IMR-90 (cell line): ENCODE results near the gene FBXO9. TPM values are rescaled to one million over a fixed set of nuclear protein-coding genes. Genes with fewer than 3 reads are reported as not detected.

Experiments
- ATAC-seq: fragments of 200-7000 bp; cut with Tn5 transposase; 2 replicates; pipeline ENCODE4 v1.9.1; 2020; ENCODE audit warnings: low read depth, mild to moderate bottlenecking, moderate library complexity
- BruUV-seq: library from RNA; stranded (reverse); fragments of 400-500 nt; replicated peaks from 2 replicates; lab custom pipeline; 2021; lab: Mats Ljungman, UMichigan
- CTCF ChIA-PET: fragments of 300-600 bp; formaldehyde crosslinking; extraction: SDS; loops from one replicate; lab custom pipeline; 2021; ENCODE audit warnings: antibody characterized with exemption; lab: Yijun Ruan, JAX
- POLR2A ChIA-PET: fragments of 300-600 bp; sonication (Branson Sonifier 250); formaldehyde crosslinking; loops from one replicate; lab custom pipeline; 2022; ENCODE audit warnings: antibody characterized with exemption; ENCODE audit not compliant: unreplicated experiment; lab: Charles Lee
- DNase-seq: peaks from one replicate; pipeline ENCODE4 v3.0.0; 2013
- H2AFZ ChIP-seq: replicated peaks from 2 replicates; pipeline ENCODE3; 2013; ENCODE audit warnings: low read length, mild to moderate bottlenecking; ENCODE audit not compliant: poor library complexity
- H2AK5ac ChIP-seq: 2 replicates; pipeline ENCODE4 v1.6.1; 2013; ENCODE audit warnings: low read depth, low read length, inconsistent platforms
- H2AK9ac ChIP-seq: replicated peaks from 2 replicates; pipeline ENCODE3; 2013; ENCODE audit warnings: mild to moderate bottlenecking, low read depth, low read length, moderate library complexity; ENCODE audit not compliant: poor library complexity
- H2BK120ac ChIP-seq: 2 replicates; pipeline ENCODE4 v1.6.1; 2013; ENCODE audit warnings: low read depth, low read length, inconsistent platforms
- H2BK15ac ChIP-seq: 3 replicates; pipeline ENCODE4 v1.6.1; 2013; ENCODE audit warnings: low read depth, low read length, inconsistent platforms
- H2BK20ac ChIP-seq: 2 replicates; pipeline ENCODE4 v1.6.1; 2013; ENCODE audit warnings: low read depth, mild to moderate bottlenecking, inconsistent platforms, low read length, moderate library complexity
- H2BK5ac ChIP-seq: 2 replicates; pipeline ENCODE4 v1.6.1; 2013; ENCODE audit warnings: mild to moderate bottlenecking, low read depth, low read length, inconsistent platforms; ENCODE audit not compliant: poor library complexity, severe bottlenecking
- H3K14ac ChIP-seq: replicated peaks from 2 replicates; pipeline ENCODE4 v1.6.1; 2013; ENCODE audit warnings: low read depth, low read length, inconsistent platforms
- H3K18ac ChIP-seq: 2 replicates; pipeline ENCODE4 v1.6.1; 2013; ENCODE audit warnings: low read depth, low read length, control low read depth
- H3K23ac ChIP-seq: 2 replicates; pipeline ENCODE4 v1.6.1; 2013; ENCODE audit warnings: low read depth, low read length, inconsistent platforms
- H3K27ac ChIP-seq: 2 replicates; pipeline ENCODE4 v1.5.1; 2013; ENCODE audit warnings: mild to moderate bottlenecking, control low read depth, low read length; ENCODE audit not compliant: insufficient read depth
- H3K27me3 ChIP-seq: 2 replicates; pipeline ENCODE4 v1.6.1; 2013; ENCODE audit warnings: low read length; ENCODE audit not compliant: control insufficient read depth, insufficient read depth
- H3K36me3 ChIP-seq: 2 replicates; pipeline ENCODE4 v1.6.1; 2013; ENCODE audit warnings: low read length, mixed read lengths; ENCODE audit not compliant: control insufficient read depth, insufficient read depth
- H3K4ac ChIP-seq: 2 replicates; pipeline ENCODE4 v1.6.1; 2013; ENCODE audit warnings: low read depth, low read length, inconsistent platforms
- H3K4me1 ChIP-seq: 2 replicates; pipeline ENCODE4 v1.6.1; 2013; ENCODE audit warnings: low read length, mixed read lengths; ENCODE audit not compliant: control insufficient read depth, insufficient read depth
- H3K4me2 ChIP-seq: 2 replicates; pipeline ENCODE4 v1.6.1; 2013; ENCODE audit warnings: low read depth, mild to moderate bottlenecking, control low read depth, low read length, moderate library complexity
- H3K4me3 ChIP-seq: 2 replicates; pipeline ENCODE4 v1.5.1; 2013; ENCODE audit warnings: low read depth, mild to moderate bottlenecking, control low read depth, low read length, moderate library complexity; ENCODE audit not compliant: insufficient read depth
- H3K56ac ChIP-seq: 2 replicates; pipeline ENCODE4 v1.6.1; 2013; ENCODE audit warnings: low read length, inconsistent platforms; ENCODE audit not compliant: insufficient read depth; ENCODE audit errors: extremely low read depth
- H3K79me1 ChIP-seq, 2 experiments: 2 replicates each; pipeline ENCODE4 v1.6.1; 2013; ENCODE audit warnings: low read length in 2 of 2, inconsistent platforms in 1 of 2, low read depth in 1 of 2
- H3K9ac ChIP-seq: 2 replicates; pipeline ENCODE4 v1.6.1; 2013; ENCODE audit warnings: low read depth, low read length, control low read depth
- H3K9me1 ChIP-seq: 2 replicates; pipeline ENCODE4 v1.6.1; 2013; ENCODE audit warnings: low read length, inconsistent platforms; ENCODE audit not compliant: insufficient read depth
- H3K9me3 ChIP-seq: 2 replicates; pipeline ENCODE4 v1.6.1; 2013; ENCODE audit warnings: low read length; ENCODE audit not compliant: control insufficient read depth, insufficient read depth
- H4K20me1 ChIP-seq: 2 replicates; pipeline ENCODE4 v1.6.1; 2013; ENCODE audit warnings: low read length, inconsistent platforms; ENCODE audit not compliant: insufficient read depth
- H4K5ac ChIP-seq: 2 replicates; pipeline ENCODE4 v1.6.1; 2013; ENCODE audit warnings: mild to moderate bottlenecking, low read depth, low read length, control low read depth
- H4K8ac ChIP-seq, 2 experiments: 2 replicates each; pipeline ENCODE4 v1.6.1; 2013; ENCODE audit warnings: low read depth in 2 of 2, low read length in 2 of 2, control low read depth in 1 of 2, inconsistent platforms in 1 of 2
- H4K91ac ChIP-seq: 2 replicates; pipeline ENCODE4 v1.6.1; 2013; ENCODE audit warnings: low read depth, low read length, inconsistent platforms; ENCODE audit not compliant: insufficient read depth
- BHLHE40 ChIP-seq: fragments of 150-350 bp; IDR thresholded peaks from 2 replicates; pipeline ENCODE4 v1.6.1; 2016; ENCODE audit warnings: mild to moderate bottlenecking, low read depth, low read length
- CEBPB ChIP-seq: IDR thresholded peaks from 2 replicates; pipeline ENCODE4 v1.6.1; 2012; ENCODE audit warnings: low read depth, low read length, improper control_type of control experiment
- CHD1 ChIP-seq: IDR thresholded peaks from 2 replicates; pipeline ENCODE4 v1.6.1; 2012; ENCODE audit warnings: low read depth, low read length, improper control_type of control experiment
- CTCF ChIP-seq: conservative IDR thresholded peaks from 2 replicates; pipeline ENCODE4 v1.5.1; 2012; ENCODE audit warnings: mild to moderate bottlenecking, low read depth, low read length, improper control_type of control experiment
- ELK1 ChIP-seq: fragments of 150-350 bp; IDR thresholded peaks from 2 replicates; pipeline ENCODE4 v1.6.1; 2016; ENCODE audit warnings: low read depth, mild to moderate bottlenecking, low read length, moderate library complexity, borderline replicate concordance
- FOS ChIP-seq: fragments of 150-350 bp; IDR thresholded peaks from 2 replicates; pipeline ENCODE4 v1.6.1; 2016; ENCODE audit warnings: low read depth, low read length
- MAFK ChIP-seq: IDR thresholded peaks from 2 replicates; pipeline ENCODE4 v1.6.1; 2012; ENCODE audit warnings: low read depth, low read length, improper control_type of control experiment
- MAZ ChIP-seq: IDR thresholded peaks from 2 replicates; pipeline ENCODE4 v1.6.1; 2012; ENCODE audit warnings: low read depth, mild to moderate bottlenecking, low read length, improper control_type of control experiment, moderate library complexity, borderline replicate concordance
- MXI1 ChIP-seq: IDR thresholded peaks from 2 replicates; pipeline ENCODE4 v1.6.1; 2012; ENCODE audit warnings: low read depth, mild to moderate bottlenecking, low read length, moderate library complexity, borderline replicate concordance
- NFE2L2 ChIP-seq: fragments of 150-350 bp; IDR thresholded peaks from 2 replicates; pipeline ENCODE4 v1.6.1; 2016; ENCODE audit warnings: low read depth, mild to moderate bottlenecking, low read length
- POLR2A ChIP-seq: IDR thresholded peaks from 2 replicates; pipeline ENCODE4 v1.6.1; 2012; ENCODE audit warnings: mild to moderate bottlenecking, low read depth, low read length
- RAD21 ChIP-seq: IDR thresholded peaks from 2 replicates; pipeline ENCODE4 v1.6.1; 2012; ENCODE audit warnings: low read length, improper control_type of control experiment
- RCOR1 ChIP-seq: IDR thresholded peaks from 2 replicates; pipeline ENCODE4 v1.6.1; 2012; ENCODE audit warnings: mild to moderate bottlenecking, low read length, improper control_type of control experiment; ENCODE audit not compliant: insufficient replicate concordance
- RFX5 ChIP-seq: IDR thresholded peaks from 2 replicates; pipeline ENCODE4 v1.8.0; 2012; ENCODE audit warnings: low read depth, mild to moderate bottlenecking, low read length, moderate library complexity
- SMC3 ChIP-seq: fragments of 150-350 bp; IDR thresholded peaks from 2 replicates; pipeline ENCODE4 v1.6.1; 2016; ENCODE audit warnings: low read depth, mild to moderate bottlenecking, antibody characterized with exemption, low read length, moderate library complexity
- USF2 ChIP-seq: fragments of 150-350 bp; IDR thresholded peaks from 2 replicates; pipeline ENCODE4 v1.6.1; 2017; ENCODE audit warnings: mild to moderate bottlenecking, antibody characterized with exemption, low read length, low read depth
- WGBS, 2 experiments: methylation state at CpG; one replicate each; pipeline versions ENCODE4 v1.1.5 to v1.1.7; 2013; ENCODE audit warnings: missing lambda C conversion rate in 2 of 2; ENCODE audit not compliant: insufficient read length in 1 of 2; ENCODE audit errors: extremely low coverage in 2 of 2; 5-methylcytosine and 5-hydroxymethylcytosine counted together
- dilution Hi-C: fragments of 300-500 bp; cut with HindIII; formaldehyde crosslinking; loops from one replicate; pipeline ENCODE4 v1.14.3; 2018; ENCODE audit warnings: low sequenced_read_pairs; ENCODE audit not compliant: unreplicated experiment
- in situ Hi-C: fragments of 300-500 bp; cut with MboI; formaldehyde crosslinking; loops from 3 replicates; pipeline ENCODE4 v1.14.3; 2019; ENCODE audit warnings: low sequenced_read_pairs, inconsistent platforms, mixed read lengths
- intact Hi-C: fragments of 100-400 bp; cut with micrococcal nuclease; formaldehyde crosslinking; loops from 2 replicates; pipeline ENCODE4 v1.10.0; 2022
- polyA plus RNA-seq, 3 experiments: library from polyadenylated mRNA; depleted of rRNA; stranded (reverse); fragments of >200 nt; gene quantifications; 2 replicates each; pipeline ENCODE4 v1.2.3, GENCODE V29; 2012; ENCODE audit warnings: low replicate concordance in 1 of 3
- total RNA-seq: library from RNA; depleted of rRNA; stranded (reverse); fragments of >200 nt; gene quantifications from 2 replicates; pipeline ENCODE4 v1.2.3, GENCODE V29; 2012

FBXO9 gene
- total and polyA plus RNA-seq, 2 of the 4 experiments (the other 2 are of a cell fraction): 49.6 to 65.9 TPM

GRCh38 chr6:53029761-53030160, 35.4 kb upstream of the FBXO9 start:
- H4K20me1 ChIP-seq: no peaks in the 10 kb centered on the region
- no peak overlapping the region for H2AK5ac ChIP-seq
- no peak overlapping the region for H3K4me3 ChIP-seq
- H3K79me1 ChIP-seq: peaks cover 0 to 12% of the 10 kb centered on the region in 2 experiments; a peak in 2 of 4 replicates
- in situ Hi-C loops: no loop called here
- intact Hi-C loops: no loop called here
- H2AK9ac ChIP-seq: no peak overlapping the region
- no peak for TF ChIP-seq MAZ
- TF ChIP-seq RCOR1: no peak
- no peak for TF ChIP-seq USF2
- TF ChIP-seq FOS: no peak
- TF ChIP-seq MAFK: no peak
- no peak for TF ChIP-seq BHLHE40
- TF ChIP-seq RAD21: no peak
- no peak for TF ChIP-seq CHD1
- no peak for TF ChIP-seq ELK1
- TF ChIP-seq RFX5: no peak
- no peak for TF ChIP-seq CEBPB
- TF ChIP-seq MXI1: no peak
- no peak for TF ChIP-seq CTCF
- TF ChIP-seq POLR2A: no peak
- TF ChIP-seq NFE2L2: no peak
- no peak for TF ChIP-seq SMC3
- peaks cover 9% of the 10 kb centered on the region for H3K9me1 ChIP-seq
- H2BK120ac ChIP-seq: no peak overlapping the region
- no peak overlapping the region for H3K18ac ChIP-seq
- POLR2A ChIA-PET: no interaction called here
- H2AFZ ChIP-seq: no peak overlapping the region
- WGBS, 2 experiments: 100% methylated on average over 1 of the region's 3 CpGs; no CpG with 5 or more reads in 1 of the 2 experiments
- dilution Hi-C loops: no loop called here
- H3K4ac ChIP-seq: no peak overlapping the region
- peaks cover 17% of the 10 kb centered on the region for H3K36me3 ChIP-seq
- no peak overlapping the region for H4K8ac ChIP-seq
- H2BK20ac ChIP-seq: no peak overlapping the region
- H3K27ac ChIP-seq: no peak overlapping the region
- no peak overlapping the region for H3K56ac ChIP-seq
- no peak for DNase-seq
- peaks cover 10% of the 10 kb centered on the region for H3K4me1 ChIP-seq
- no peaks in the 10 kb centered on the region for H3K27me3 ChIP-seq
- H3K4me2 ChIP-seq: no peak overlapping the region
- no peak overlapping the region for H3K9ac ChIP-seq
- CTCF ChIA-PET: no interaction called here
- no peak for ATAC-seq
- H2BK5ac ChIP-seq: no peak overlapping the region
- BruUV-seq: no TSS peak
- H4K5ac ChIP-seq: no peak overlapping the region
- no peak overlapping the region for H2BK15ac ChIP-seq
- no peak overlapping the region for H4K91ac ChIP-seq
- H3K14ac ChIP-seq: no peak overlapping the region
- H3K23ac ChIP-seq: no peak overlapping the region
- H3K9me3 ChIP-seq: no peaks in the 10 kb centered on the region
